ENCODE results near the gene RAPGEF1. TPM values are rescaled to one million over a fixed set of nuclear protein-coding genes. Genes with fewer than 3 reads are reported as not detected.

The RAPGEF1 gene
- total RNA-seq, 4 donors from 2014 or later = 13.1 to 73.7 (median 26.2) TPM

DNA sequence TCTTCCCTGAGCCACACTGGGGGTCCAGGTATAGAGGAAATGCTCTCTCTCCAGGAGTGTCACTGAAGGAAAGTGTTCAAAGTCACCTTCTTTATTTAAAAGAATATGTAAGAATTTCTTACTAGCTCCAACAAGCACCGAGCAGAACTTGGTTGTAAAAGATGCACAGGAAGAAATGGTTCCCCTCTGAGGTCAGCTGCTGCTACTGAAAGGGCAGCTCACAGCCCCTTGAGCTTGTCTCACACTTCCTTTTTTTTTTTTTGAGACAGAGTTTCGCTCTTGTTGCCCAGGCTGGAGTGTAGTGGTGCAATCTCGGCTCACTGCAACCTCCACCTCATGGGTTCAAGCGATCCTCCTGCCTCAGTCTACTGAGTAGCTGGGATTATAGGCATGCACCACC, 117.4 kb downstream of the RAPGEF1 start:
- Histone ChIP-seq H3K4me1 (no peaks in the 10 kb centered on the region), H3K27ac (no peak overlapping the region), H3K9me3 (no peaks in the 10 kb centered on the region), H3K36me3 (no peaks in the 10 kb centered on the region), H3K4me3 (no peak overlapping the region), H3K27me3 (no peaks in the 10 kb centered on the region)
- no peak for TF ChIP-seq POLR2A (IDR thresholded peaks at IDR 0.05)
- TF ChIP-seq, protein P1, sequence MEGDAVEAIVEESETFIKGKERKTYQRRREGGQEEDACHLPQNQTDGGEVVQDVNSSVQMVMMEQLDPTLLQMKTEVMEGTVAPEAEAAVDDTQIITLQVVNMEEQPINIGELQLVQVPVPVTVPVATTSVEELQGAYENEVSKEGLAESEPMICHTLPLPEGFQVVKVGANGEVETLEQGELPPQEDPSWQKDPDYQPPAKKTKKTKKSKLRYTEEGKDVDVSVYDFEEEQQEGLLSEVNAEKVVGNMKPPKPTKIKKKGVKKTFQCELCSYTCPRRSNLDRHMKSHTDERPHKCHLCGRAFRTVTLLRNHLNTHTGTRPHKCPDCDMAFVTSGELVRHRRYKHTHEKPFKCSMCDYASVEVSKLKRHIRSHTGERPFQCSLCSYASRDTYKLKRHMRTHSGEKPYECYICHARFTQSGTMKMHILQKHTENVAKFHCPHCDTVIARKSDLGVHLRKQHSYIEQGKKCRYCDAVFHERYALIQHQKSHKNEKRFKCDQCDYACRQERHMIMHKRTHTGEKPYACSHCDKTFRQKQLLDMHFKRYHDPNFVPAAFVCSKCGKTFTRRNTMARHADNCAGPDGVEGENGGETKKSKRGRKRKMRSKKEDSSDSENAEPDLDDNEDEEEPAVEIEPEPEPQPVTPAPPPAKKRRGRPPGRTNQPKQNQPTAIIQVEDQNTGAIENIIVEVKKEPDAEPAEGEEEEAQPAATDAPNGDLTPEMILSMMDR (IDR thresholded peaks at IDR 0.05) = no peak
- no peak for DNase-seq
- intact Hi-C loops (cut with DNase I; ENCODE audit: low total_unique reads) = no loop called here

DNA sequence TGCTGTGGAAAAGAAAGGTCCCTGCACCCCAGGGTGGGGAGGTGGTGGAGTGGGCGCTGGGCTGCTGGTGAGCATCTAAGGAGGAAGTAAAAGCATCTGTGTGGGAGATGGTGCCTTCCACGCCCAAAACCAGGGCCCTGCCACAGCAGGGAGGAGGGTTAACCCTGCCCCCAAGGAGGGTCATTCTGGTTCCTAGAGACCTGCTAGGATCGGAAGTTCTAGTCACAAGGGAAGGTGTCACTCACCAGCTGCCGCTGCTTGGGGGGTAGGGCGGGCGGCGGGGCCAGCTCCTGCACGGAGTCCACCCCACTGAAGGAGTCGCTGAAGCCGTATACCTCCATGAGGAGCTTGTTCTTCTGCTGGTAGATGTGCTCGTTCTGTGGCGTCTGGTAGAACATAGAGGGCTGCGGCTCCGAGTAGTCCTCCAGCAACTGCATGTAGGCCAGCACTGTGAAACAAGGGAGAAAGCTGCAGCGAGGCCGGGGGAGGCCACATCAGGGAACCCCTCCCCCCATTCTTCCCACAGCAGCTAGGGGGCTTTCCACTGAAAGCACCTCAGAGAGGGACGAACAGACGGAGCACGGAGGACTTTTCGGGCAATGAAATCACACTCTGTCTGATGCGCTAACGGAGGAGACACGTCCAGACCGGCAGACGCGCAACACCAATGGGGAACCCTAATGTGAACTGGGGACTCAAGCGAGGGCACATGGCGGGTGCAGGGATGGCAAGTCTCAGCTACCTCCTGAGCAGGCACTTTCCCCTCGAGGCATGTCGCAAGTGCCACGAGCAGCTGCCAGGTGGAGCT, 118.1 kb downstream of the RAPGEF1 start:
- Histone ChIP-seq H3K4me3 (no peak overlapping the region), H3K9me3 (no peaks in the 10 kb centered on the region)

GRCh38 chr9:131620764-131621520, 118.9 kb downstream of the RAPGEF1 start:
- no peak overlapping the region for H3K4me3 ChIP-seq
- H3K9me3 ChIP-seq = no peaks in the 10 kb centered on the region
- no peaks in the 10 kb centered on the region for H3K4me1 ChIP-seq
- H3K36me3 ChIP-seq = no peaks in the 10 kb centered on the region
- intact Hi-C loops (cut with DNase I; ENCODE audit: low total_unique reads) = no loop called here
- TF ChIP-seq POLR2A (IDR thresholded peaks at IDR 0.05) = no peak
- TF ChIP-seq, protein P1 (IDR thresholded peaks at IDR 0.05) = no peak
- H3K27me3 ChIP-seq = no peaks in the 10 kb centered on the region
- DNase-seq = no peak
- H3K27ac ChIP-seq = no peak overlapping the region

More for the DNA sequence above, 118.1 kb downstream of the RAPGEF1 start:
- intact Hi-C loops (cut with DNase I; ENCODE audit: low total_unique reads) = no loop called here
- Histone ChIP-seq H3K4me1 (no peaks in the 10 kb centered on the region), H3K36me3 (no peaks in the 10 kb centered on the region), H3K27me3 (no peaks in the 10 kb centered on the region), H3K27ac (no peak overlapping the region)
- no peak for DNase-seq
- TF ChIP-seq POLR2A (IDR thresholded peaks at IDR 0.05) = no peak
- TF ChIP-seq, protein P1 (IDR thresholded peaks at IDR 0.05) = no peak

- H3K27ac ChIP-seq = no peak overlapping the region
- intact Hi-C loops (cut with DNase I; ENCODE audit: low total_unique reads) = no loop called here
- no peaks in the 10 kb centered on the region for H3K27me3 ChIP-seq
- no peak for DNase-seq
- H3K36me3 ChIP-seq = no peaks in the 10 kb centered on the region
- no peaks in the 10 kb centered on the region for H3K4me1 ChIP-seq
- no peak overlapping the region for H3K4me3 ChIP-seq
- no peaks in the 10 kb centered on the region for H3K9me3 ChIP-seq
- TF ChIP-seq, protein P1 (IDR thresholded peaks at IDR 0.05) = no peak
- no peak for TF ChIP-seq POLR2A (IDR thresholded peaks at IDR 0.05)
These were observed 120.2 kb downstream of the RAPGEF1 start for GRCh38 chr9:131619680-131620079.

DNA sequence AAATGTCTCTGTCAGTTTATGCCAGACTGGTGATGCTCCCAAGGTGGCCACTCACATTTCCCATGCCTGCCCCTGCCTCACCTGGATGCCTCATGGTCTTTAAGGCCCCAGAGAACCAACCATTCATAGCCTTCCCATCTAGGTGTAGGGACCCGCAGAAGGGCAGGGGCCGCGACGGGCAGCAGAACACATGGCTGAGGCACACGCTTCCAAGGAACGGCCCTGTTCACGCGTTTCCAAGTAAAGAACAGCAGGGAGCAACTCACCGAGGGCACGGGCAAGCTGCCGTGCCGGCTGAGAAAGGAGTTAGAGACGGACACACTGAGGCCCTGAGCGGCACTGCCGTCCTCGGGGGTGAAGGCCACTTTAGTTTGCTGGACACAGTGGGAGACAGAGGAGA, 121.1 kb downstream of the RAPGEF1 start:
- no peaks in the 10 kb centered on the region for H3K36me3 ChIP-seq
- H3K27me3 ChIP-seq = no peaks in the 10 kb centered on the region
- no peak overlapping the region for H3K4me3 ChIP-seq
- intact Hi-C loops (cut with DNase I; ENCODE audit: low total_unique reads) = no loop called here
- DNase-seq = no peak
- TF ChIP-seq, protein P1 (IDR thresholded peaks at IDR 0.05) = no peak
- TF ChIP-seq POLR2A (IDR thresholded peaks at IDR 0.05) = no peak
- no peaks in the 10 kb centered on the region for H3K9me3 ChIP-seq
- H3K27ac ChIP-seq = no peak overlapping the region
- H3K4me1 ChIP-seq = no peaks in the 10 kb centered on the region

All from uterus (tissue), 4 donors.